Measurements from ENCODE around the gene ELF4.

The ELF4 gene

DNA sequence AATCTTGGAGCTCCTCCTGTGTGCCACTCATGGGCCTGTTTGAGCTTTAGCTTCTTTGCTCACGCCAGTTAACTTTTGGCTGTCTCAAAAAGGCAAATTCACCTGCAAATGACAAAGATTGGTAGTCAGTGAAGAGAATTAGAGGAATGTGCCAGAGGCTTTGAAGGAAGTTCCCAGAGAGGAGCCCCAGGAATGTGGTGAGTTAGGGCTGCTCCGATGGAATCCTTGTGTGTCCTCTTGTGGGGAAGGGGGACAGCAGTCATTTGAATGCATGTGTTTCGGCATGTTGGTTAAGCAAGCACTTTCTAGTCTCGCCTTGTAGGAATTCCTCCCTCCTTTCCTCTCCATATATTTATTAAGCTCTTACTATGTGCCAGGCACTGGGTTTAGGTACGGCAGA is 62.9 kb downstream of the ELF4 start:
- DNase-seq (ENCODE audit: low spot score): no peak

DNA sequence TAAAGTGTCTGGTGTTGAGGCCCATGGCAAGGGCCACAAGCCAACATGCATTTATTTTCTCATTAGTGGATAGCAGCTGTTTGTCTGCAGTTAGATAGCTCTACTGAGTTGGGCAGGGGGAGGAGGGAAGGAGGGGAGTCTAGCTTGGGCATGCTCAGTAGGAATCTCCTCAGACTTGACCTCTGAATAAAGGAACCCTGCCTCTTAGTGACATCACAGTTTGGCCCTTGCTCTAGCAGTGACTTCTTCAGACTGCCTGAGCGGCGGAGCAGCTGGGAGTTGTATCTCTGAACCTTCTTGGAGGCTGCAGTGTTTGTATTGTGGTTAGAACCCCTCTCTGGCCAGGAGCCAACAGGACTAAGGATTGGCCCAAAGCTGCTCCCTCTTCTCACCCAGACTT is 70.5 kb downstream of the ELF4 start:
- no peak for DNase-seq (ENCODE audit: low spot score)

DNA sequence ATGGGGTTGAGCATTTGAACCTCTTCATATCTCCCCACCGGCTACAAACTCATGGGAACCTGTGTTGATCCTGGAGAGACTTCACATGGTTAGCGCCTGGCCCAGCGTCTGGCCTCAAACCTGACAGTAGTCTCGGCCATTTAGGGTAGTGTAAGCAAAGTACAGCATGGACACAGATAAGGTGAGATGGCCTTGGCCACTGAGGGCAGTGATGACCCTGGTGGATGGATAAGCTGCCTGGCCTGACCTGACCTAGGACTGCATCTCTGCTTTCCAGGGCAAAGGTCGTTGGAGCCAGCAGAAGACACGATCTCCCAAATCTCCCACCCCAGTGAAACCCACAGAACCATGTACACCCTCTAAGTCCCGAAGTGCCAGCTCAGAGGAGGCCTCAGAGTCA is 76.1 kb downstream of the ELF4 start:
- DNase-seq (ENCODE audit: low spot score): no peak

DNA sequence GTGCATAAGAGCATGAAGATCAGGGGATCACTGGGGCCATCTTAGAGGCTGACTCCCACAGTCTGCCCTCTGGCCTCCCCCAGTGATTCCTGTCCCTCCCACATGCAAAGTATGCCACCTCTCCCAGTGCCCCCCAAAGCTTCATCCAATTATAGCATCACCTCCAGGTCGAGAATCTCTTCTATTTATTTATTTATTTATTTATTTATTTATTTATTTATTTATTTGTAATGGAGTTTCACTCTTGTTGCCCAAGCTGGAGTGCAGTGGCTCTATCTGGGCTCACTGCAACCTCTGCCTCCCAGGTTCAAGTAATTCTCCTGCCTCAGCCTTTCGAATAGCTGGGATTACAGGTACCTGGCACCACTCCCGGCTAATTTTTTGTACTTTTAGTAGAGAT is 77.7 kb downstream of the ELF4 start:
- no peak for DNase-seq (ENCODE audit: low spot score)

DNA sequence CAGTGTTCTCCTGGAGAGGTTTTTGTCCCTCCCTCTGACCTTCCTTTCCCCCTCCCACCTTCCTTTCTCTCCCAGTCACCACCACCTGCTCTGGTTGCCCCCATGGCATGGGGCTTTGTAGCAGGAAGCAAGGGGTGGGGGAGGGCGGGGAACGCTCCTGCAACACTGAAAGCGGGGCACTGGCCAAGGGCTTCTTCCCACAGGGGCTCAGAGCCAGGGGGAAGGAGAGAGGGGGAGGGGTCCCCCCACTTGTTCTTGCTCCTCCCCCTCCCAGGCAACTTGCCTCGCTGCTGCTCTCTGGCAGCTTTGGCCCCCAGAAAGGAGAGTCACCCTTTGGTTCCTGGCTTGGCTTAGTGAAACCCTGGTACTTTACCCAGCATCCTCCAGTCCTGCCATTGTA is 79.5 kb downstream of the ELF4 start:
- DNase-seq (ENCODE audit: low spot score): no peak

DNA sequence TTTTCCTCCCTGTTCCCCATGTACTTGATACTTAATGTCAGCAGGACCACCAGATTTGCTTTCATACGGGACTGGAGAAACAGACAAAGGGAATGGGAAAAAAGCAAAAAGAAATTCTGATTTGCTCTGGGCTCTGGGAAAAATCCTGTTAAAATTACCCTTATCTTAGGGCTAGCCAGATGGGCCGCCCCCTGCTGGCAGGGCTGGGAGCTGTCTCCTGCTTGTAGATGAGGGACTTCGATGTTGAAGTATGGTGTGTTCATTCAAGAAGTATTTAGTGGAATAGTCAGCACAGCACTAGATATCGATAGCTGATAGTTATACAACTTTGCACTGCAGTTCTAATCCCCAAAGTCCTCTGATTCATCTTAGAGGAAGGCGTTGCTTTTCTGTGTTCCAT is 82.1 kb downstream of the ELF4 start:
- DNase-seq (ENCODE audit: low spot score): peak; percentile 26

DNA sequence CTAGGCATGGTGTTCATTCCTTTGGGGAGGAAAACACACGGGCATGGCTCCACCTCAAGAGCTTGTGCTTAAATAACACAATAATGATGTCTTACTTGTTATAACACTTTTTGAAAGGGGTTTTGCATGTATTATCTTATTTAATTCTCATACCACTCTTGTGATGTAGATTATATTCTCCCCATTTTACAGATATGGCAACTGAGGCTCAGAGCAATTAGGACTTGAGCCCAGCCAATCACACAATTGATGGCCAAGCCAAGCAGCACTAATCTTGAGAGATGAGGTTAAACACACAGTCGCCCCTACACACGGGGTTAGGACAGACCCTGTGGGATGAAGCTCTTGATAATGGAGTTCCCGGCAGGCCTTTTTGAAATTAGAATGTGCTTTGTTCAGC is 82.7 kb downstream of the ELF4 start:
- DNase-seq (ENCODE audit: low spot score): no peak

DNA sequence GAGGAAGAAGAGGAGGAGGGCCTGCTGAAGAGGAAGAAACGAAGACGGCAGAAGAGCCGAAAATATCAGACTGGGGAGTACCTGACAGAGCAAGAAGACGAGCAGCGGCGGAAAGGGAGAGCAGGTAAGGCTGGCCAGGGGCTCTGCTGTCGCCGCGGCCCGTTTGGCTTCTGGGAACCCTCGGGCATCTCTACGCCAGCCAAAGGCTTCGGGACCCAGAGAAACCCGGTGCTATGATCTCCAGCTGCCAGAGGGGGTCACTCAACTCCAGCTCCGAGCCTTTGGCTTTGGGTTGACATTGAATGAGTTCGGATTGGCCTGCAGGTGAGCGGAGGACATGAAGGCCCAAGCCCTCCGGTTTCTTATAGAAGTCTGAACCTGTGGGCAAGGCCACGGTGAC is 85.0 kb downstream of the ELF4 start:
- no peak for DNase-seq (ENCODE audit: low spot score)

DNA sequence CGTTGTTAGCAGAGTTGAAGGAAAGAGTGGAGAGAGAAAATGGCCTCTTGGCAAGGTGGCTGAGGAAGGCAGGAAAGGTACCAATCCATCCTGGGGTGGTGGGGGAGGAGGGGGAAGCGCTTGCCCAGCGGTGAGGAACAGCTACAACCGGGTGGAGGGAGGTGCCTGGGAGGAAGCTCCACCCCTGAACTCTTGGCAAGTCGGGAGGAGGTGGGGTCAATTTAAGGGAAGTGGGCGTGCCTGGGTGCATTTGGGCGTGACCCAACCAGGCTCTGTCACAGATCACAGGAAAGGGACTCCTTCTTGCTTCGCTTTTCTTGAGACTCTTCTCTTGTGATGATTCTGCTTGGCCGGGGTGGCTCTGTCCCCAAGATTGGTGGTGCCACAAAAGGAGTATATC is 86.2 kb downstream of the ELF4 start:
- DNase-seq (ENCODE audit: low spot score): peak; percentile 31

DNA sequence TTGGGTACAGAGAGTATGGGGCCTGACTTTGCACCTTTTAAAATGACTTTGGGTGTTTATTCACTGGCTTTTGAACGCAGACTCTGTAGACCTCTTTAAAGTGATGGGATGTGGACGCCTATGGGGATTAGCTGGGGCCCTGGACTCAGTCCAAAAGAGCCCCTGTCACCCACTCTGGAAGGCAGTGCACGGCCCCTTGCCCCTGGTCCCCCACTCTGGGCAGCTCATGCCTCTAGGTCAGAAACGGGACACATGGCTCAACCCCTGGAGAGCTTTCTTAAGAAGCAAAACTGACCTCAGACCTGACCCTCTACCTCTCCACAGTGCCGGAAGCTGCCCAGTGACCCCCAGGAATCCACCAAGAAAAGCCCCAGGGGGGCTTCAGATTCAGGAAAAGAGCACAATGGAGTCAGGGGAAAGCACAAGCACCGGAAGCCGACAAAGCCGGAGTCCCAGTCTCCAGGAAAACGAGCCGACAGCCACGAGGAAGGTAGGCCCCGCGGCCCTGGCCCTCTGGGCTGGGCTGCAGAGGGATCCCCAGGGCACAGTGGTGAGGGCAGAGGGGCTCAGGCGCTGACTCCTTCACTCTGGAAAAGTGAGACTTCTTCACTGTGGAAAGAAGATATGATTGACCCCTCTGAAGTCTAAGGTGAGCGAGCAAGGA is 89.5 kb downstream of the ELF4 start:
- DNase-seq (ENCODE audit: low spot score): no peak

DNA sequence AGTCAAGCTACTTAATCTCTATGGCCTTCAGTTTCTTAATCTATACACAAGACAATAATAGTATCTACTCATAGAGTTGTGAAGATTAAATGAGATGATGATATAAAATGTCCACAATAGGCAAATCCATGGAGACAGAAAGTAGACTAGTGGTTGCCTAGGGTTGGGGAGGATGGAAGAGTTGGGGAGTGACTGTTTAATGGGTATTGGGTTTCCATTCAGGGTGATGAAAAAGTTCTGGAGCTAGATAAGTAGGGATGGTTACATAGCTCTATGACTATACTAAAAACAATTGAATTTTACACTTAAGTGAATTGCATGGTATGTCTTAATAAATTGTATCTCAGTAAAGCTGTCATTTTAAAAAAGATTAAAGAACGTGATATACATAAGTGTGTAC is 92.2 kb downstream of the ELF4 start:
- DNase-seq (ENCODE audit: low spot score): no peak

DNA sequence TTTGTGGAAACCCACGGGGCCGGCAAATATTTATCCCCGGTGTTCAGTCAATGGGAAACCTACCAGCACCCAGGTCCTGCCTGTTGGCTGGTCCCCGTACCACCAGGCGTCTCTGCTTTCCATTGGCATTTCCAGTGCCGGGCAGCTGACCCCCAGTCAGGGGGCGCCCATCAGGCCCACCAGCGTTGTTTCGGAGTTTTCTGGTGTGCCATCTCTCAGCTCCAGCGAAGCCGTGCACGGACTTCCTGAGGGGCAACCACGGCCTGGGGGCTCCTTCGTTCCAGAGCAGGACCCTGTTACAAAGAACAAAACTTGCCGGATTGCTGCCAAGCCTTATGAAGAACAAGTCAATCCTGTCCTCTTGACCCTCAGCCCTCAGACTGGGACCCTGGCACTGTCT is 95.1 kb downstream of the ELF4 start:
- DNase-seq (ENCODE audit: low spot score): no peak
